Lower leg skin (tissue), 3 donors: ENCODE measurements around the gene KAZN.

Experiments
- POLR2A ChIP-seq, 2 donors: fragments of 450-650 bp; IDR thresholded peaks; one replicate each; pipeline ENCODE4 v1.6.1; 2016 to 2017; ENCODE audit warnings: antibody characterized with exemption in 2 of 2, mild to moderate bottlenecking in 1 of 2, moderate library complexity in 1 of 2
- TF ChIP-seq, protein P1 (sequence below), 3 donors: fragments of 450-650 bp; IDR thresholded peaks; one replicate each; pipeline ENCODE4 v1.5.1; 2016; ENCODE audit warnings: antibody characterized with exemption in 3 of 3, mild to moderate bottlenecking in 3 of 3, moderate library complexity in 2 of 3

DNA sequence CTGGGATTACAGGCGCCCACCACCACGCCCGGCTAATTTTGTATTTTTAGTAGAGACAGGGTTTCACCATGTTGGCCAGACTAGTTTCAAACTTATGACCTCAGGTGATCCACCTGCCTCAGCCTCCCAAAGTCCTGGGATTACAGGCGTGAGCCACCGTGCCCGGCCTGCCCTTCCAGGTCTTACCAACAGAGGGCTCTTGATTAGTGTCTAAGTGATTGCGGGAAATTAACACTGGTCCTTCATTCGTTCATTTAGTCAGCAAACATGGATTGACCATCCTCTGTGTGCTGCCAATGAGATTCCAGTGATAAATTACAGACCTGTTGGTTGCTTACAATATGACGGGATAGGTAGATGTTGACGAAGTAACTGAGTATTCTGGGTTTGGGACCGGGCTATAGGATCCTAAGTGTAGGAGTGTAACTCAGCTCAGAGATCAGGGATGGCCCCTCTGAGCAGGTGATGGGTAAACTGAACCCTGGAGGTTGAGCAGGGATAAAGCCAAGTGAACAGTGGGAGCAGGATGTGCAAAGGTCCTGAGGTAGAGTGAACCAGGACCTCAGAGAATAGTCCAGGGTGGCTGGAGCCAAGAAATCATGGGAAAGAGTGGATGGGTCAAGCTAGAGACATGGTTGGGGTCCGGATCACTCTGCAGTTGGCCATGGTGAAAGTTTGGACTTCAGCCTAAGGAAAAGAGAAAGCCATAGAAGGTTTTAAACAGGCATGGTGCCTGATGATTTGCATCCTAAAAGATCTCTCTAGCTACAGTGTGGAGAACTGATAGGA, 171.2 kb downstream of the KAZN start:
- TF ChIP-seq, protein P1, sequence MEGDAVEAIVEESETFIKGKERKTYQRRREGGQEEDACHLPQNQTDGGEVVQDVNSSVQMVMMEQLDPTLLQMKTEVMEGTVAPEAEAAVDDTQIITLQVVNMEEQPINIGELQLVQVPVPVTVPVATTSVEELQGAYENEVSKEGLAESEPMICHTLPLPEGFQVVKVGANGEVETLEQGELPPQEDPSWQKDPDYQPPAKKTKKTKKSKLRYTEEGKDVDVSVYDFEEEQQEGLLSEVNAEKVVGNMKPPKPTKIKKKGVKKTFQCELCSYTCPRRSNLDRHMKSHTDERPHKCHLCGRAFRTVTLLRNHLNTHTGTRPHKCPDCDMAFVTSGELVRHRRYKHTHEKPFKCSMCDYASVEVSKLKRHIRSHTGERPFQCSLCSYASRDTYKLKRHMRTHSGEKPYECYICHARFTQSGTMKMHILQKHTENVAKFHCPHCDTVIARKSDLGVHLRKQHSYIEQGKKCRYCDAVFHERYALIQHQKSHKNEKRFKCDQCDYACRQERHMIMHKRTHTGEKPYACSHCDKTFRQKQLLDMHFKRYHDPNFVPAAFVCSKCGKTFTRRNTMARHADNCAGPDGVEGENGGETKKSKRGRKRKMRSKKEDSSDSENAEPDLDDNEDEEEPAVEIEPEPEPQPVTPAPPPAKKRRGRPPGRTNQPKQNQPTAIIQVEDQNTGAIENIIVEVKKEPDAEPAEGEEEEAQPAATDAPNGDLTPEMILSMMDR (IDR thresholded peaks at IDR 0.05): no peak
- no peak for TF ChIP-seq POLR2A (IDR thresholded peaks at IDR 0.05)
